ENCODE data around the gene DUSP16.

- TF ChIP-seq, protein P1, sequence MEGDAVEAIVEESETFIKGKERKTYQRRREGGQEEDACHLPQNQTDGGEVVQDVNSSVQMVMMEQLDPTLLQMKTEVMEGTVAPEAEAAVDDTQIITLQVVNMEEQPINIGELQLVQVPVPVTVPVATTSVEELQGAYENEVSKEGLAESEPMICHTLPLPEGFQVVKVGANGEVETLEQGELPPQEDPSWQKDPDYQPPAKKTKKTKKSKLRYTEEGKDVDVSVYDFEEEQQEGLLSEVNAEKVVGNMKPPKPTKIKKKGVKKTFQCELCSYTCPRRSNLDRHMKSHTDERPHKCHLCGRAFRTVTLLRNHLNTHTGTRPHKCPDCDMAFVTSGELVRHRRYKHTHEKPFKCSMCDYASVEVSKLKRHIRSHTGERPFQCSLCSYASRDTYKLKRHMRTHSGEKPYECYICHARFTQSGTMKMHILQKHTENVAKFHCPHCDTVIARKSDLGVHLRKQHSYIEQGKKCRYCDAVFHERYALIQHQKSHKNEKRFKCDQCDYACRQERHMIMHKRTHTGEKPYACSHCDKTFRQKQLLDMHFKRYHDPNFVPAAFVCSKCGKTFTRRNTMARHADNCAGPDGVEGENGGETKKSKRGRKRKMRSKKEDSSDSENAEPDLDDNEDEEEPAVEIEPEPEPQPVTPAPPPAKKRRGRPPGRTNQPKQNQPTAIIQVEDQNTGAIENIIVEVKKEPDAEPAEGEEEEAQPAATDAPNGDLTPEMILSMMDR (conservative IDR thresholded peaks at IDR 0.05; ENCODE audit: low read depth, low read length), result no peak
- no peak for TF ChIP-seq EZH2 (IDR thresholded peaks at IDR 0.05; ENCODE audit: low read length, unreplicated experiment)
- TF ChIP-seq EZH2phosphoT487 (IDR thresholded peaks at IDR 0.05; ENCODE audit: borderline replicate concordance, low read length), result no peak
Observed at GRCh38 chr12:12501121-12501520, 61.5 kb downstream of the DUSP16 start.

Measured in PC-3 (cell line).